Activated naive CD4-positive, alpha-beta T cell (primary cell): ENCODE data around the gene P2RX7.
"Not testable (repeated sequence)": the region's sequence is repeated elsewhere in the genome, so short reads cannot be mapped to it uniquely, and the experiment has no call there.

ENCODE experiments used
- DNase-seq, 4 experiments: peaks; one replicate each; lab custom pipeline; 2025; lab: John Stamatoyannopoulos, UW

Gene P2RX7

DNA sequence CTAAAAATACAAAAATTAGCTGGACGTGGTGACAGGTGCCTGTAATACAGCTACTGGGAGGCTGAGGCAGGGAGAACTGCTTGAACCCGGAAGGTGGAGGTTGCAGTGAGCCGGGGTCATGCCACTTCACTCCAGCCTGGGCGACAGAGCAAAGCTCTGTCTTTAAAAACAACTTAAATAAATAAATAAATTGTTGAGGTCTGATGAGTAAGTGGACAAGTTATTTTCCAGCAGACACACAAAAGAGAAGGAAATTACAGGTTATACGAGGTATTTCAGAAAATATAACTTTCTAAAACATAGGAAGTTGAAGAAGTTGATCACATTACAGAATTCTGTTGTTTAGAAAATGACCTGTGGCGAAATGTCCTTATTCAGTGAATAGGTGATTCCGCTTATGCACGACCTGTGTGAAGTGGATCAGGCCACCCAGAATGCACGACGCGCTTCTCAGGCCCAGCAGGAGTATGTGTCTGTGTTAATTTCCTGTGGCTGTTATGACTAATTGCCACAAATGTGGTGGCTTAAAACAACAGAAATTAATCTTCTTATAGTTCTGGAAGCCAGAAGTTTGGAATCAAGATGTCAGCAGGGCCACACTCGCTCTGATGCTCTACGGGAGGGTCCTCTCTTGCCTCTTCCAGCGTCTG, 38.1 kb downstream of the P2RX7 start:
- DNase-seq, result no peak

DNA sequence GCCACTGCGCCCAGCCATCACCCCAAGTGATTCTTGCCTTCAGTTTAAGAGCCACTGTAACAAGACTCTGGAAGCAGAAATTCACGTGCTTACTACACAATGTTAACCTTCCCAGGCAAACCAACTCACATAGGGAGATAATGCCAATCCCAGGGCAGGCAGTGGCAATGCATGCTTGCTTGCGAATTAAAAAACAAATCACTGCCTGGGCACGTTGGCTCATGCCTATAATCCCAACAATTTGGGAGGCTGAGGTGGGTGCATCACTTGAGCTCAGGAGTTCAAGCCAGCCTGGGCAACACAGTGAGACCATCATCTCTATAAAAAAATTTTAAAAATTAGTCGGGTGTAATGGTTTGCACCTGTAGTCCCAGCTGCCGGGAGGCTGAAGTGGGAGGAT, 39.5 kb downstream of the P2RX7 start:
- no peak for DNase-seq

DNA sequence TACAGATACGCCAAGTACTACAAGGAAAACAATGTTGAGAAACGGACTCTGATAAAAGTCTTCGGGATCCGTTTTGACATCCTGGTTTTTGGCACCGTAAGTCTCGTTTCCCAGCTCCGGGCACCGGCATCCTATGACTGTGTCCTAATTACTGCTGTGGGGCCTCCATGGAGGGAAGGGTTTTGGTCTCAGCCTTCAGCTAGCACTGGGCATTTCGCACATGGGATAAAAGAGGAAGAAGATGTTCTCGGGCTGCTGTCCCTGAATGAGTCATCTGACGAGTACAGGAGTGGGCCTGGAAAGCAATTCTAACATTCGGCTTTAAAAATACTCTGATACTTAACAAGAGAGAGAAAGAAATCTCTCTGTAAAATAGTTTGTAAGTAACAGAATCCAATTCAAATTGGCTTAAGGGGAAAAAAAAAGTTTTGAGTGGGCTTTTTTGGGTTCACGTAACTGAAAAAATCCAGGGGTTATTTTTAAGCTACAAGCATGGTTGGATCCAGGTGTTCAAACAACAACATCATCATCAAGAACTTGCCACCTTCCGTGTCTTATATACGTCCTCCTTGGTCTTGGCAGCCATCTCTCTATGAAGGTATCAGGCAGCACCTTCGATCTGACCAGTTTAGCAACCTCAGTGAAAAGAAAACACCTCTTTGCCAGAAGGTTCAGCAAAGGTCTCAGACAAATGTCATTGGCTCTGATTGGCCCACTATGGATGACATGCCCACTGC, 42.9 kb downstream of the P2RX7 start:
- no peak for DNase-seq

DNA sequence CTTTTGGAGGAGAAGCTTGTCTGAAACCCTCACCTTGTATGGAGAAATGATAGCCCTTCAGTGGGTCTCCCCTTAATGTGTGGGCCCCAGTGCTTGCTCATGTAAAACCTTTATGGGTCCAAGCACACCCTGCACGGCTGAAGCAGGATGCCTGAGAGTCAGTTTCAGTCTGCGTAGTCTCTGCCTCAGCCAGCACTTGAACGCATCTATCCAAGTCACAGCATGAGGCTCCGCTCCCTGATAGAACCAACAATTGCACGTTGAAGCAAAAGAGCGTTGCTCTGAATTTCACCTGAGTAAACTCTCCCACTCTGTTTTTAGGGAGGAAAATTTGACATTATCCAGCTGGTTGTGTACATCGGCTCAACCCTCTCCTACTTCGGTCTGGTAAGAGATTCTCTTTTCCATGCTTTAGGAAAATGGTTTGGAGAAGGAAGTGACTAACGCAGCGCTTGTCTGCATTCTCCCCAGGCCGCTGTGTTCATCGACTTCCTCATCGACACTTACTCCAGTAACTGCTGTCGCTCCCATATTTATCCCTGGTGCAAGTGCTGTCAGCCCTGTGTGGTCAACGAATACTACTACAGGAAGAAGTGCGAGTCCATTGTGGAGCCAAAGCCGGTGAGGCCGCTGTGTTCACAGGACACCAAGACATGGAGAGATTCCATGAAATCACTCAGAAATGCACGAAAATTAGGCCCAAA, 44.3 kb downstream of the P2RX7 start:
- DNase-seq, result no peak

DNA sequence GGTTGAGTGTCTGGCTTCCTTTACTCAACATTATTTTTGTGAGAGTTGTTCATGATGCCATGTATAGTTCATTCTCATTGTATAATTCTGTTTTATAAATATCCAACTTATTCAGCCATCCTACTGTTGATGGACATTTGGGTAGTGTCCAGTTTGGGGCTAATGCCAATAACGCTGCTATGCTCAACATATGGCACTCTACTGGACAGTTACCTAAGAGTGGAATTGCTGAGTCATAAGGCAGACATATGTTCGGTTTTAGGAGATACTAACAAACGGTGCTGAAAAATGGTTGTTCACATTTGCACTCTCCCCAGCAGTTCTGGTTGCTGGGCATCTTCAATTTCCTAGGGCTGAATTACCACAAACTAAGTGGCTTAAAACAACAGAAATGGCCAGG, 48.5 kb downstream of the P2RX7 start:
- no peak for DNase-seq

DNA sequence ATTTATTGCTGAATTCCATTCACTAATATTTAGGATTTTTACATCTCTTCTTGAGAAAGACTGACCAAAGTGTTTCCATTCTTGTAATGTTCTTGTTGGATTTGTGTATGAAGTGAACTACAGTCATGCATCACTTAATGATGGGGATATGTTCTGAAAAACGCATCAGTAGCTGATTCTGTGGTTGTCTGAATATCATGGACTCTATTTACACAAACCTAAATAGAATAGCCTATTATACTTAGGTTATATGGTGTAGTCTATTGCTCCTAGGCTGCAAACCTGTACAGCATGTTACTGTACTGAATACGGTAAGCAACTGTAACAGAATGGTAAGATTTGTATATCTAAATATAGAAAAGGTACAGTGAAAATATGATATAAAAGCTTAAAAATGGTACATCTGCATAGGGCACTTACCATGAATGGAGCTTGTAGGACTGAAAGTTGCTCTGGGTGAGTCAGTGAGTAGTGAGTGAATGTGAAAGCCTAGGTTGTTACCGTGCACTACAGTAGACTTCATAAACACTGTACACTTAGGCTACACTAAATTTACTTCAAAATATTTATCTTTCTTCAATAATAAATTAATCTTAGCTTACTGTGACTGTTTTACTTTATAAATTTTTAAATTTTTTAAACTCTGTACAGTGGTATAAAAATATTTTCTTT, 49.7 kb downstream of the P2RX7 start:
- no peak for DNase-seq

GRCh38 chr12:121184425-121184824, 51.7 kb downstream of the P2RX7 start:
- DNase-seq, result no peak

DNA sequence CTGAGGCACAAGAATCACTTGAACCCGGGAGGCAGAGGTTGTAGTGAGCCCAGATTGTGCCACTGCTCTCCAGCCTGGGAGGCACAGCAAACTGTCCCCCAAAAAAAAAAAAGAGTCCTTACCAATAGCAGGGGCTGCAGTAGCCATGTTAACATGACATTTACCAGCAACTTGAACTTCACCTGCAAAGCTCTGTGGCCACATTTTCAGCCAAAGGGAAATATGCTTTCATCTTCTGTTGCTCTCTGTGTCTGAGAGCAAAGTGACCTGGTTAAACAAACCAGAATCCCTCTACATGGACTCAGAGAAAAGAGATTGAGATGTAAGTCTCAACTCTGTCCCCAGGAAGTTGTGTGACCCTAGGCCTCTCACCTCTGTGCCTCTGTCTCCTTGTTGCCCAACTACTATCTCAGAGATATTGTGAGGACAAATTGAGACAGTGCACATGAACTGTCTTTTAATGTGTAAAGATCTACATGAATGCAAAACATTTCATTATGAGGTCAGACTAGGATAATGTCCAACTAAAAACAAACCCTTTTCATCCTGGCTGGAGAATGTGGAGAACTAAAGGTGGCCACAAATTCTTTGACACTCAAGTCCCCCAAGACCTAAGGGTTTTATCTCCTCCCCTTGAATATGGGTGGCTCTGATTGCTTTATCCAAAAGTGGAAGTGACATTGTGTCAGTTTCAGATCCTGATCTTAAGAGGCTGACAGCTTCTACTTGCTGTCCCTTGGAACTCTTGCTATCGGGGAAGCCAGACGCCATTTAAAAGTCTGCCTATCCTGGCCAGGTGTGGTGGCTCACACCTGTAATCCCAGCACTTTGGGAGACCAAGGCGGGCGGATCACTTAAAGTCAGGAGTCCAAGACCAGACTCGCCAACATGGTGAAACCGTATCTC, 52.6 kb downstream of the P2RX7 start:
- no peak for DNase-seq

GRCh38 chr12:121186826-121187225, 54.1 kb downstream of the P2RX7 start:
- DNase-seq, result no peak

DNA sequence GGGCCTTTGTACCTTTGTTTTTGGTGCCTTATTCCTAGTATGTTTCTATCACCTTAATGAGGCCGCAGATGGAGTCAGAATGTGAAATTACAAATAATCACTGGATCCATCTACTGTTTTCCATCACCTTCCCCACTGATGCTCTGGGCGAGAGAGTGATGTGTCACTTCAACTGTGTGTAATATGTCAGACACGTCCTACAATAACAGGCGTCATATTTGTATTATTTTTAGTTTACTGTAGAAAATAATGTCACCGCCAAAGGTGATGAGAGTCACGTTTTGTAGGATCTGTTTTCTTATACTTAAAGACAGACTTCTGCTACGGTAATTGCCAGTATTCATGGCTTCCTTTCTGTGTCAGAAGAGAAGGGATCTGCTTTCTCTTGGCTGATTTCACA, 54.8 kb downstream of the P2RX7 start:
- no peak for DNase-seq

- DNase-seq, result no peak
Measured at GRCh38 chr12:121188227-121188626, 55.6 kb downstream of the P2RX7 start.

DNA sequence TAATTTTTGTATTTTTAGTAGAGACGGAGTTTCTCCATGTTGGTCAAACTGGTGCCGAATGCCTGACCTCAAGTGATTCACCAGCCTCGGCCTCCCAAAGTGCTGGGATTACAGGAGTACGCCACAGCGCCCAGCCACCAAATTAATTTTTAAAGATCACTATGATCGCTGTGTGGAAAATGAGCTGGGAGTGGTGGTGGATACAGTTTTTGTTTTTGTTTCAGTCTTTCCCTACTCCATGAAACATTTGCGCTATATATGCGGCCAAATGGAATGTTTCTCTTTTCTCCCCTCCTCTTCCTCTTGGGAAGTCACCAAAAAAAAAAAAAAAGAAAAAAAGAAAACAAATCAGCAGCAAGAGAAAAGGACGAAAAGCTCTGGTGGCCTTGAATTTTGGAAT, 56.5 kb downstream of the P2RX7 start:
- no peak for DNase-seq

- DNase-seq, result no peak
Measured at GRCh38 chr12:121189619-121190155, 57.0 kb downstream of the P2RX7 start.

DNA sequence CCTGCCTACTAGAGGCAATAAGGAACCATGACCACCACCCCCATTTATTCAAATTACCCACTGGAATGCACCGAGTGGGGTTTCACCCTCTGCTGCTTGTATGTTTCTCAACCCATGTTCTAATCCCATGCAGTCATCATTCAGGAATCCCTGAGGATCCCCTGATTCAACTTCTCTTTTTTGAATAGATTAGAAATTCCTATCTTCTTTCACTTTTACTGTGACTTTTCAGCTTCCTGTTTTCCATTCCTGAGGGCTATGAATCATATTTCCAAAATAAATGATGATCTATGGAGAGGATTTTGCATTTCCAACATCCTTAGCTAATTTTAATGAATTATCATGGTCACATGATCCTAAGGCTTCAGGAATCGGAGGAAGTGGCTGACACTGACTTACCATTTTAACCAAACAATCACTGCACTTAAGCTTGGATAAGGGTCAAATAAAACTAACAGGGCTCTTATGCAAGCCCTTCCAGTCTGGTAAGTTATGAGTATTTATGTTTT, 57.9 kb downstream of the P2RX7 start:
- DNase-seq, result no peak

GRCh38 chr12:121191151-121191550, 58.5 kb downstream of the P2RX7 start:
- no peak for DNase-seq

- no peak for DNase-seq
Measured at GRCh38 chr12:121196902-121197301, 64.2 kb downstream of the P2RX7 start.

GRCh38 chr12:121198949-121199348, 66.3 kb downstream of the P2RX7 start:
- no peak for DNase-seq

DNA sequence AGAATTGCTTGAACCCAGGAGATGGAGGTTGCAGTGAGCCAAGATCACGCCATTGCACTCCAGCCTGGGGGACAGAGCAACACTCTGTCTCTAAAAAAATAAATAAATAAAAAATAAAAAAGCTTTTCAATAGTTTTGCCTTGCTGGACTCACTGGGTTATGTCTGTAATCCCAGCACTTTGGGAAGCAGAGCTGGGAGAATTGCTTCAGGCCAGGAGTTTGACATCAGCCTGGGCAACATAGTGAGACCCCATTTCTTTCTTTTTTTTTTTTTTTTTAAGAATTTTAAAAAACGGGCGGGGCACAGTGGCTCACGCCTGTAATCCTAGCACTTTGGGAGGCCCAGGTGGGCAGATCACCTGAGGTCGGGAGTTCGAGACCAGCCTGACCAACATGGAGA, 68.5 kb downstream of the P2RX7 start:
- DNase-seq, result not testable (repeated sequence)

DNA sequence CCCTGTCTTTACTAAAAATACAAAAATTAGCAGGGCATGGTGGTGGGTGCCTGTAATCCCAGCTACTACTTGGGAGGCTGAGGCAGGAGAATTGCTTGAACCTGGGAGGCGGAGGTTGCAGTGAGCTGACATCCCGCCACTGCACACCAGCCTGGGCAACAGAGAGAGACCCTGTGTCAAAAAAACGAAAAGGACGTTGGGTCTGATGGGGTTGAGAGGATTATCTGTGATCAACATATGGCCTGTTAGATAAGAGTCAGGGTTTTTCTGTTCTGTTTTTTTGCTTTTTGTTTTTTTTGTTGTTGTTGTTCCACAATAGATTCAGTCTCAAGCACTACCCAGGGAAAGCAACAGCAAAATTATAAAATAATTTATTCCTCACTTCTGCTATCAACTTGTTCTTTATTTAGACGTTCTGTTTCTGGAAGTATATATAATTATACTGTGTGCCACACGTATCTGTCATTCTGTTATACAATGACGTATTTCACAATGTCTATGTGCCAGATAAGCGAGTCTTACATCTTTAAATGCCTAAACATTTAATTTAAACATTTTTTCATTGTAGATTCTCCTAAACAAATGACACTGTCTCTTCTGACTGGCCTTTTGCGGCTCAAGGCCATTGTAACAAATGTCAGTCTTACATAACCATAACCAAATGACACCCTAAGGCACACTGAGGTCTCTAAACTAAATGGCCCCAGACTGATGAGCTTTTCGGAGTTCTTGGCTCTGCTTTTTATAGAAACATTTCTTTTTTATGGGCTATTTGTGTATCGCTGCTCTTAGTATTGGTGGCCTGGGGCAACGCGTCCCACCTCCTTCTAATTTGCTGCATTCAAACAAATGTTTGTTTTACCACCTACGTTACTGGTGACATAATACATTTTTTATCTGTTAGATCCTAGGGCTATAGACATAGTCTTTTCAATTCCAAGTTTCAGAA, 70.0 kb downstream of the P2RX7 start:
- DNase-seq, result no peak

- DNase-seq, result no peak
Measured at GRCh38 chr12:121203482-121203881, 70.8 kb downstream of the P2RX7 start.
